ENCODE measurements around the gene KIF18A. TPM values are rescaled to one million over a fixed set of nuclear protein-coding genes. Genes with fewer than 3 reads are reported as not detected.
A peak's percentile ranks its signal among the peaks of the same experiment; 100 is the strongest.
"Not testable (repeated sequence)": the region's sequence is repeated elsewhere in the genome, so short reads cannot be mapped to it uniquely, and the experiment has no call there.

Gene KIF18A
- 46.8 and 57.3 TPM in 2 replicates for total RNA-seq (2014; rRNA removed; shearing (Covaris generic))

- peak; percentile 97 for DNase-seq (ENCODE audit: low read depth)
Observed at GRCh38 chr11:28107750-28108618, at the start of gene KIF18A, which contains the start of gene METTL15. KIF18A (minus strand) TSS chr11:28108156; CDS start chr11:28097947, 10,209 bp downstream. METTL15 (plus strand) TSS chr11:28108388; CDS start chr11:28113335, 4,947 bp downstream.

DNA sequence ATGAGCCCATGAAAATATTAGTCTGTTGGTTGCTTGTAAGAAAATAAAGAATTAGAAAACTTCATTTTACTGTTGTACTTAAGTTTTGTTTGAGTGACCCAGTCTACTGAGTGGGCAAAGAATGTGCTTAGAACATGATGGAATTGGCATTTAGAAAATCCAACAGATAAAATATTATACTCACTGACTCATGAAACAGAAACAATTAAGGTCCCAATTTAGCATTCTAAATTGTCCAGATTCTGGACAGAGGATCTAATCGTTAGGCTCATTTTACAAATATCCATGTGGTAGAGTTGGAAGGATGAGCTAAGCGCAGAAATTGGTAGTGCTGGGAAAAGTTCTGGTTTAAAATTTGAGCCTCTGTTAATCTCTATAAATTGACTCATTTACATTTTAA is 45.6 kb upstream of the KIF18A start:
- DNase-seq (ENCODE audit: low read depth): no peak

- no peak for DNase-seq (ENCODE audit: low read depth)
Observed at GRCh38 chr11:28152743-28153142, 44.8 kb upstream of the KIF18A start.

DNA sequence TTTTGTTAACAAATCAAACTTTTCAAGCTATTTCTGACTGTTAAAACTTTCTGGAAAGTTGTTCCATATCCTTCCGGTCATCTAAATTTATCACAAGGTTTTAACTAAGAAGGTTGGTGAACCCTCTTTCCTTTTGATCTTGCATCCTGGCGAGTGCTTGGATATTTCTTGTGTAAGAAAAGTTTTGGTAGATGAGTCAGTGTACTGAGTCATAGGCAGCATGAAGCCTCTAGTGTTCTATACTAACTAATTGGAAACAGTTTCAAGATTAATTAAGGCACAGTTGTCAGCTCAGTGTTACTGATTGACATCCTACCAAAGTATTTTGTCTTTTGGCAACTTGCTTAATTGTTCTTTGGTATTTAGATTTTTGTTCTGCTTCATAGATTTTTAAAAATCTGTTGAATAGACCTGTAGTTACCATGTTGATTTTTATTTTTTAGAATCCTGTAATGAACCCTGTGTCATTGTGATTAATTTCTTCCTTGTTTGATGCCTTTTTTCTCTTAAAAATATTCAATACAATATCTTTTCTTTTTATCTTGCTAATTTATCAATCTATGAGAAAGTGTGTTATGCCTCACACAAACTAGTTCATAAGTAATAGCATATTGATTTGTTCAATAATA is 38.3 kb upstream of the KIF18A start:
- DNase-seq (ENCODE audit: low read depth): peak; percentile 93

- peak; percentile 24 for DNase-seq (ENCODE audit: low read depth)
Observed at GRCh38 chr11:28144808-28145207, 36.9 kb upstream of the KIF18A start.

DNA sequence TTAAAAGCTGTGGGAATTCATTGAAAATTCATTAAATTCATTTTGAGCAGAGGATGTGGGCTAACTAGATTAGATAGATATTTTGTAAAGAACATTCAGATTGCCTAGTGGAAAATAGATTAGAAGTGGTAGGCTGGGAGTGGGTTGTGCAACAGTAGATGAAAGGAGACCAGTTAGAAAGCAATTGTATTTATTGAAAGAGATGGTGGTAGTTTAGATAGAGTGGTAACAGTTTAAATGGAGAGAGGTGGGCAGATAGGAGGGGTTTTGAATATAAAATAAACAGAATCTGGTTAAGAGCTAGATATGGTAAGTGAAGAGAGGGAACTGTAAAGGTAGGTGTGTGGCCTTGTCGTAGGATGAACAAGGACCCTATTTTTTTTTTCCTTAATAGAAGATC is 34.8 kb upstream of the KIF18A start:
- DNase-seq (ENCODE audit: low read depth): no peak

- DNase-seq (ENCODE audit: low read depth): no peak
Observed at GRCh38 chr11:28140689-28141455, 32.9 kb upstream of the KIF18A start.

GRCh38 chr11:28139841-28140415 is 32.0 kb upstream of the KIF18A start:
- no peak for DNase-seq (ENCODE audit: low read depth)

GRCh38 chr11:28137832-28138231 is 29.9 kb upstream of the KIF18A start:
- DNase-seq (ENCODE audit: low read depth): no peak

- no peak for DNase-seq (ENCODE audit: low read depth)
Observed at GRCh38 chr11:28137366-28137765, 29.4 kb upstream of the KIF18A start.

- not testable (repeated sequence) for DNase-seq (ENCODE audit: low read depth)
Observed at GRCh38 chr11:28136157-28136556, 28.2 kb upstream of the KIF18A start.

GRCh38 chr11:28133146-28133545 is 25.2 kb upstream of the KIF18A start:
- peak; percentile 60 for DNase-seq (ENCODE audit: low read depth)

DNA sequence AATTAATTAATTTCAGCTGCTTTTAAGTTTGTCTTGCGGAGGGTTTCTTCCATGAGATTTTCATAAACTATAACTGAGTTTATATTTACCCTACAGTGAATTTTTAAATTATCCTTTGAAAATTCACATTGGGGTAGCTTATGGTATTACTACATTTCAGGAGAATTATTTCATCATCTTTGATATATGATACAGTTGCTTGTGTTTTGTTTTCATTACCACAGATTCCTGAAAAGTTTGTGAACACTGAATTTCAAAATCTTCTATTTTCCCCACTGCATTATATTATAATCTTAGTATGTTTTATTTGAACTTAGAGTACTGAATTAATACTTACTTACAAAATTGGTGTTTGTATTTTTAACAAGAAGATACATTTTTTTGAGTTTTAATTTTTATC is 24.6 kb upstream of the KIF18A start:
- no peak for DNase-seq (ENCODE audit: low read depth)

DNA sequence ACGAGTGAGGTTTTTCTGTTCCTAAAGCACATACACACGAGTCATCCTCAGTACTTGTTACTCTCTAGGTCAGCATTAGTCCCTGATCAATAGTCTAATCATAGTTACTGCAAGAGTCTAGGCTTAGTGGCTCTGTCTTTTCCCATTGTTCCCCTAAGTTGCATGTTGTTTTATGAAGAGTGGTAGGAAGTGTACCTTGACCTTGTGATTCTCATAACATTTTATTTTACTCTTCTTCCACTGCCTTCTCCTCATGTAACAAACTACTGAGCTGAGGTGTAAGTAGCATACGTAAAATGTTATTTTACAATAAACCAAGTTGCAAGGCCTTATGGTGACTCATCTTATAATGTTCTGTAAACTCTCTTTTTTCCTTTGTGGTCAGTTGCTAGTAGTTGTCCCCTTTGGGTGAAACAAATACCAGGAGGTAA is 15.2 kb upstream of the KIF18A start:
- DNase-seq (ENCODE audit: low read depth): peak; percentile 41

- DNase-seq (ENCODE audit: low read depth): no peak
Observed at GRCh38 chr11:28117712-28118111, 9.8 kb upstream of the KIF18A start.

- DNase-seq (ENCODE audit: low read depth): no peak
Observed at GRCh38 chr11:28114731-28115130, 6.8 kb upstream of the KIF18A start.

- DNase-seq (ENCODE audit: low read depth): no peak
Observed at GRCh38 chr11:28114116-28114515, 6.2 kb upstream of the KIF18A start.

DNA sequence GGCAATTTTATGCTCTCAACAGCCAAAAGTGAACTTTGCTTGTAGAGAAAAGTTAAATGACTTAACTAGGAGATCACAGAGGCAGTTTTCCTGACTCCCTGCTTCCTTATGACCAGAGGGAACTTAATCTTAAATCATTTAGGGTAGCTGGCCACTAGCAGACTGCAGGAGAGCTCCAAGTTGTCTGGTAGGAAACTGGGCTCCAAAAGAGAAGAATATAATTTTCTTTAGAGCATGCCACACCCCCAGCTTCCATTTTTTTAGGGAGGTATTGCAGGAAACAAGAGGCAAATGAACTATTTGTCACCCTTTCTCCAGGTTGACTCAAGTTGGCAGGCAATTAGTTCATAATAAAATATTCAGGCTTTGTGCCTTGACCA is 2.9 kb upstream of the KIF18A start:
- DNase-seq (ENCODE audit: low read depth): no peak

GRCh38 chr11:28110108-28110820 is 2.3 kb upstream of the KIF18A start:
- DNase-seq (ENCODE audit: low read depth): peak; percentile 79

GRCh38 chr11:28108958-28109357 is 1.0 kb upstream of the KIF18A start:
- no peak for DNase-seq (ENCODE audit: low read depth)

GRCh38 chr11:28107191-28107749 is 686 bp downstream of the KIF18A start:
- DNase-seq (ENCODE audit: low read depth): no peak
